ENCODE data around the gene RPS14.
"Not testable (repeated sequence)": the region's sequence is repeated elsewhere in the genome, so short reads cannot be mapped to it uniquely, and the experiment has no call there.

- not testable (repeated sequence) for TF ChIP-seq CTCF (IDR thresholded peaks at IDR 0.05); ZNF671 (CRISPR knock-in tag; IDR thresholded peaks at IDR 0.05); ZNF512 (CRISPR knock-in tag; IDR thresholded peaks at IDR 0.05; ENCODE audit: borderline replicate concordance)
Measured at GRCh38 chr5:150426165-150426564, 23.4 kb downstream of the RPS14 start.
